HG03354 (cell line): ENCODE data around the gene UBR7.
A peak's percentile ranks its signal among the peaks of the same experiment; 100 is the strongest.
"Not testable (repeated sequence)": the region's sequence is repeated elsewhere in the genome, so short reads cannot be mapped to it uniquely, and the experiment has no call there.

Experiments used
- ATAC-seq: cut with Tn5 transposase; IDR thresholded peaks from one replicate; pipeline ENCODE4 v1.9.1; 2021; ENCODE audit warnings: mild to moderate bottlenecking; ENCODE audit not compliant: unreplicated experiment, poor library complexity, severe bottlenecking

UBR7 gene

DNA sequence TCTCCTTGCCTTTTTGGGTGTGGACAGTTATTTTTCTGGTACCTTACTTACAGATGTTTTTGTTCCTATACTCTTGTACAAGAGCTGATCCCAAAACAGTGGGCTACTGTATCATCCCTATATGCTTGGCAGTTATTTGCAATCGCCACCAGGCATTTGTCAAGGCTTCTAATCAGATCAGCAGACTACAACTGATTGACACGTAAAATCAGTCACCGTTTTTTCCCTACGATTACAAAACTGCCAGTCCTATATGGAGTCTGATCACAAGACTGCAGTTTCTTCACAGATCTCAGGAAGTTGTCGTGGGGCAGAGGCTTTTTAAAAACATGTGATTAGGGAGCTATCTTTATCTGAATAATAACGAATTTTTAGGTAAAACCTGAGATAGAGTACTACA, 20.6 kb upstream of the UBR7 start:
- ATAC-seq: no peak

DNA sequence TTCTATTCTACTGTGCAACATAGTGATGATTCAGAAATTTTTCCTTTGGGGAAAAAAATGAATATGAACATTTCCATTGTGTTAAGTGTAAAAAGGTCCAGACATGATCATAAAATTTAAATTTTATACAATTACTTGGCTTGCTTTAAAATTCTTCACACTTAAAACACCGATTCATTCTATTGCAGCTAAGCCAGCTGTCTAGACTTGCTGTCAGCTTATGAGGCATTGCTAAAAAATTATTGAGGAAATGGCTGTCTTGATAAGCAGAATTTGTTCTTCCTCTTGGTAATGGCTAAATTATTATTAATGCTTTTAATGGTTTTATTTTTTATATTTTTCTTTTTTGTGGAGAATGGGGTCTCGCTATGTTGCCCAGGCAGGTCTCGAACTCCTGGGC, 20.1 kb upstream of the UBR7 start:
- no peak for ATAC-seq

DNA sequence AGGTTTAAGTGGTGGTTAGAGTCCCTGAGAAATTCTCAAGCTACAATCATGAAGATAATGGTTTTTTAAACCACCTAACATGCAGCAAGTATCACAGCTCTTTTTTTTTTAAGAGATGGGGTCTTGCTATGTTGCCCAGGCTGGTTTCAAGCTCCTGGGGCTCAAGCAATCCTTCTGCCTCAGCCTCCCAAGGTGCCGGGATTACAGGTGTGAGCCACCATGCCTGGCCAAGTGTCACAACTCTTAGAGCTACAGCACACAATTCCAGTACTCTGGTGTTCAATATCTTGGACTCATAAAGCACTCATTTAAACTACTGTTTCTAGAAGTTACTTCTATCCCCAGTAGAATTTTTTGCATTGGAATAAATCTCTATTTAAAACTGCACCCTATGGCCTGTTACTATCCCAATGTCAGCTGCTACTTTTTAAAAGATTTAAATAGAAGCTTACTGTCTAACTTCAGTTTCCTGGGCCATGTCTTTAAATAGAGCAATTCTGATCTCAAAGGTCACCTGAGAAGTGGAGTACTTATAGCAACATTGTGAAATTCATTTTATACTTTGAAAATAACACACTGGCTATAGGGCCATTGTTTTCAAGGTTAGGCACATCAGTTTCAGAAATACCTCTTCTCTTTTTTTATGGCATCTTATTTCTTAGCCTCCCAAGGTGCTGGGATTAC, 11.6 kb upstream of the UBR7 start:
- ATAC-seq: no peak

DNA sequence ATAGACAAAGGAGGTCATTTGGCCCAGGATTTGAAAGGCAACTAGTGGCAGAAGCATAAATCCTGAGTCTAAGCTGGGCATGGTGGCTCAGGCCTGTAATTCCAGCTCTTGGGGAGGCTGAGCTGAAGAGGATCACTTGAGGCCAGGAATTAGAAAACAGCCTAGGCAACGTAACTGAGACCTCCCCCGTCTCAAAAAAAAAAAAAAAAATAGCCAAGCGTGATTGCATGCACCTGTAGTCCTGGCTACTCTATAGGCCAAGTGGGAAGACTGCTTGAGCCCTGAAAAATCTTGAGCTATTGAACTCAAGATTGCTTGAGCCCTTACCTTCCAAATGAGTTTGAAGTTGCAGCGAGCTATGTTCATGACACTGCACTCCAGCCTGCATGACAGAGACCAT, 8.0 kb upstream of the UBR7 start:
- no peak for ATAC-seq

DNA sequence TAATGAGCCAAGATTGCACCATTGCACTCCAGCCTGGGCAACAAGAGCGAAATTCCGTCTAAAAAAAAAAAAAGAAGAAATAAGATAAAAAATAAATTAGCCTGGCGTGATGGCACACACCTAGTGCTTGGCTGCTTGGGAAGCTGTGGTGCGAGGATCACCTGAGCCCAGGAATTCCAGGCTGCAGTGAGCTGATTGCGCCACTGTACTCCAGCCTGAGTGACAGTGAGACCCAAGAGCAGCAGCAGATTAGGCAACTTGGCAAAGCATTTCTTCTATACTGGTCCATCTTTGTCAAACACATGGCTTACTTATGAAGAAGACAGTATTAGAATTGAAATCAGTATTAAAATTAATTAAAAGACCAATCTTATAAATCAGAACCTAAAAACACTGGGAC, 6.5 kb upstream of the UBR7 start:
- no peak for ATAC-seq

- no peak for ATAC-seq
Observed at GRCh38 chr14:93201155-93201704, 5.8 kb upstream of the UBR7 start.

- peak; percentile 47 for ATAC-seq
Observed at GRCh38 chr14:93207468-93208308, 632 bp downstream of the UBR7 start.

- ATAC-seq: peak; percentile 64
Observed at GRCh38 chr14:93212432-93212831, 5.4 kb downstream of the UBR7 start.

DNA sequence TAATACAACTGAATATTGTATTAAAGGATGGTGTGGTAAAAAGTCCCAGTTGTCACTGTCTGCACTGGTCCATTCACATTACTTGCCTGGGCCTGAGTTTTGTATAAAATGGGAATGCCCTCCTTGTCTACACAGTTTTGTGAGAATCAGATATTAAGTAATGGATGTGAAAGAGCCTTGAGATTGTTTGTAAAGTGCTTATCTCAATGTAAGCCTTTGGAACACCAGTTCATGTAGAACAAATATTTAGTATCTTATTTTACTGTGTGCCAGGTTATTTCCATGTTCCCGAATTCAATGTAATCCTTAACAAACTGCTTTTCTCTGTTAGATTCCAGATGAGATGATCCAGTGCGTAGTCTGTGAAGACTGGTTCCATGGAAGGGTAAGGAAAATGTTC, 7.5 kb downstream of the UBR7 start:
- no peak for ATAC-seq

DNA sequence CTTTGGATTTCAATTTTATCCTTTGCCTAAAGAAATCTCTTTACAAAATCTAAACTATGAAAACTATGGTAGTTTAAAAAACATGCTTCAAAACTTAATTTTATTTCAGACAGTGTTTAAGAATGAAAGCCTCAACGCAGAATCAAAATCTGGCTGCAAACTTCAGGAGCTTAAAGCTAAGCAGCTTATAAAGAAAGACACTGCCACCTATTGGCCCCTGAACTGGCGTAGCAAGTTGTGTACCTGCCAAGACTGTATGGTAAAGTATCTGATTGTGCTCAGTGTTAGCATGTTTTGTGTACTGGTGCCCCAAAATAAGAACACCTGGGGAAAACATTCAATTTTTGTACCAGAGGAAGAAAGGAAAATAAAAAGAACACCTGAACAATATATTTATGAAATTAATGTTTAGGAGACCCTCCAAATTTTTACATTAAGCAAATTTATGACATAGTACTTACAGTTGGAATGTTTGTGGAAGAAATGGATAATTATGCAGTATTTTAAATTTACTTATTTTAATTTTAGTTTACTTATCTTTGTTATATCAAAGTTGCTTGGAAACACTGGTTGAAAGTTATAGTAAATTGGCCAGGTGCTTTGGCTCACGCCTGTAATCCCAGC, 12.2 kb downstream of the UBR7 start:
- peak; percentile 80 for ATAC-seq

DNA sequence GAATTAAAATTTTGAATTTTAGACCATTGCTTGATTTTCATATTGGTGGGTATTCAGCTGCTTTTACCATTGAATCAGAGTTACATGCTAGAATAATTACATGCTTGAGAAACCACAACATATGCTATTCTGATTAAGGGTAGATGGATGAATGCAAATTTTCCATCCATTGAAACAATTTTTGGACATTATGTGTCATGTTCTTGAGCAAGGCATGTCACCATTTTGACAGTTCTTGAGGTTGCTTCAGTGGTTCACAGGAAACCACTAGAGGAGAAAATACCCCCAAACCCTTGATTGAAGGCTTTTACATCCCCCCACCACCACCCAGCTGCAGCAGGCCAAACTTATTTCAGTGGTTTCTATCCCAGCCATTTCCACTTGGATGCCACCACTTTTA, 13.5 kb downstream of the UBR7 start:
- ATAC-seq: no peak

GRCh38 chr14:93223565-93223964, 16.5 kb downstream of the UBR7 start:
- no peak for ATAC-seq

DNA sequence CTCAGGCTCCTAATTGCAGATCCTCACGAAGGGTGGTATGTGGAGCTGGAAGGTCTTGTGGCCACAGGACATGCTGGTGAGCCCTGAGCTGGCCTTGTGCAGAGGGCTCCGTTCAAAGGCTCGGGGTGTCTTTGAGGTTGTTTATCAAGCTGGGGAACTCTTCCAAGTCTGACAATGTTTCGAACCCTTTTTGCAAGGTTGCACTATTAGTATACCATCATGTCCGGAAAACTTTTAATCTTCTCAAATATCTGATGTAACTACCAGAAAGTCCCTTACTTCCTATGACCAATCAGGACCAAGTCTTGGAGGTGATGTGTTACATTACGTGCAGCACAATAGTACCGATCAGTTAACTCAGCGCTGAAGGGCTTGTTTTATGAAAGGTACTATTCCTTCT, 21.5 kb downstream of the UBR7 start:
- no peak for ATAC-seq

DNA sequence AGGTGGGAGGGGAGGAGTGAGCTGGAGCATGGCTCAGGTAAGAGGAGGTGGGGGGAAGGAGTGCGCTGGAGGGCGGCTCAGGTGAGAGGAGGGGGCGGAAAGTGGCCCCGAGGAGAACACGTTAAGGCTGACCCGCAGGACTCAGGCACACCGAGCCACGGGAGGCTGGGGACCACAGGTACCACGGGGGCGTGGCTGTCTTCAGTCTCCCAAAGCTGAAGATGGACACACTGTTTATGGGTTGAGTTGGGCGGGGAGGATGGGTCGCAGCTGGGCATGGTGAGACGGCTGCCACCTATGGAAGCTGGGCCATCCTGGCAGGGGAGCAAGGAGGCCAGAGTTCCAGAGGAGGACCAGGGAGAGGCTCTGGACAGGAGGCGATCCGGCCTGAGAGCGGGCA, 23.5 kb downstream of the UBR7 start:
- ATAC-seq: no peak

- ATAC-seq: no peak
Observed at GRCh38 chr14:93231129-93231979, 24.3 kb downstream of the UBR7 start.

DNA sequence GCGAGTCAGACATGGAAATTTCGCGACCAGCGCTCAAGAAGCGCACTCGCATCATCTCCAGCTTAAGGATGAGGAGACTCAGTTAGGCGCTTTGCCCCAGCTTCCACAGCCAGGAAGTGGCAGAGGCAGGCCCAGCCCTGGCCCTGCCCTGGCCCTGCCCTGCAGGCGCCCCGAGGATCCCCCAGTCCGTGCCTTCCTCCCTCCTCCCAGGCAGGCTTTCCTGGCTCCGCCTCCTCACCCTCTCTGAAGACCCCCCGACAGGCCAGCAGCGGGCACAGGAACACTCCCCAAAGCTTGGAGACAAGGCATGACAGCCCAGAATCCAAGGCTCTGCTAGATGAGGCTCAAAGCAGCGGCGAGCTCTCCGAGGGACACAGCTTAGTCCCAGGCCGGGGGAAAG, 25.1 kb downstream of the UBR7 start:
- no peak for ATAC-seq

GRCh38 chr14:93233078-93233477, 26.0 kb downstream of the UBR7 start:
- ATAC-seq: not testable (repeated sequence)

GRCh38 chr14:93234798-93235197, 27.7 kb downstream of the UBR7 start:
- ATAC-seq: no peak

- ATAC-seq: no peak
Observed at GRCh38 chr14:93239869-93240677, 33.0 kb downstream of the UBR7 start.
